ENCODE data around the gene OR10V1. TPM values are rescaled to one million over a fixed set of nuclear protein-coding genes. Genes with fewer than 3 reads are reported as not detected.
"Not testable (repeated sequence)": the region's sequence is repeated elsewhere in the genome, so short reads cannot be mapped to it uniquely, and the experiment has no call there.

The OR10V1 gene
- total RNA-seq, 1 donor from 2014 or later, result not detected

DNA sequence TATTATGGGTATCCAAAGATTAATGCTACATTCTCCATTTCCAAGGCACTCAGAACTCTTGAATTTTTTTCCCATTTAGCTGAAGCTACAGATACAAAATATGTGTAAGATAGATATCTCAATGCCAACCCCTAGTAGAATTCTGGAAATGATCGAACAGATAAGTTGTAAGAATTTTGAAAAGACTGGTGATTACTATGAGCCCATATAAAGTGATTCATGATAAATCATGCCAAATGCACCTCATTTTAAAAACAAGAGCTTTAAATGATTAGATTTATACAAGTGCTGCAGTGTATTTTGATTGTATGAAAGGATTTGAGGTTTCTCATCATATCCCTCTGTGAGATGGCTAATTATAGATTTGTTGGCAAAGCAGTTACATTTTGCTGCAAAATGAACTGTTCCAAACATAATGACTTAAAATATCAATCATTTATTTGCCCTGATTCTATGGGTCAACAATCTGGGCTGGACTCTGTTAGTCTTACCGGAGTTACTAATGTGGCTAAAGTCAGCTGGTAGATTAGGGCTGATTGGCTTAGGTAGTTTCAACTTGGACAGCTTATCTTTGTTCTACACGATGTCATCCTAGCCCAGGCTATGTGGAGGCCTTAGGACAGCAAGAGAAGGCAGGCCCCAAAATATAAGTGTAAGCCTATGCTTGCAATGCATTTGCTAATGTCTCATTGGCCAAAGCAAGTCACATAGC is 3.4 kb downstream of the OR10V1 start:
- ATAC-seq, result no peak
- DNase-seq (ENCODE audit: low spot score), result no peak

DNA sequence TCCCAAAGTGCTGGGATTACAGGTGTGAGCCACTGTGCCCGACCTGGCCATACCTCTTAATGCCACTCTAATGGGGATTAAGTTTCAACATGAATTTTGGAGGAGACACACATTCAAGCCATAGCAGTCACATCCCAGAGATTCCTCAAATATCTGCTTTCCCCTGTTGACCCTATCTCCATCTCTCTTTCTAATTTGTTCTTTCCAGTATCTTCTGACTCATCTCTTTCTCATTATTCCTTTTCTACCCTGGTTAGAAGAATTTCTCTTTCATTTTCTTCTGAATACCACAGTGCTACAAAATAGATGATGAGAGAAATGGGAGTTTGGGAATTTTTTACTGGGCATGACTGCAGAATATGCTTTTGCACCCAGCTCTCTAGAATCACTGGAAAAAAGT is 5.1 kb downstream of the OR10V1 start:
- no peak for DNase-seq (ENCODE audit: low spot score)
- no peak for ATAC-seq

DNA sequence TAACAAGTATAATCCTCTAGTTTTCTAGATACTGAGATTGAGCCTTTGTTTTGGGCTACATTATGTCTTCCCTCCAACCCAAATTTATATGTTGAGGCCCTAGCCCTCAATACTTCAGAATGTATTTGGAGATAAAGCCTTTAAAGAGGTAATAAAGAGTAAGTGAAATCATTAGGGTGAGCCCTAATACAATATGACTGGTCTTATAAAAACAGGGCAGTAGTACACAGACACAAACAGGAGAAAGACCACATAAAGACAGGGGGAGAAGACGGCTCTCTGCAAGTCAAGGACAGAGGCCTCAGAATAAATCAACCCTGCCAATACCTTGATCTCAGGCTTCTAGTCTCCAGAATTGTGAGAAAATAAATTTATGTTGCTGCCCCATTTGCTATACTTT is 6.3 kb downstream of the OR10V1 start:
- ATAC-seq (no peak), DNase-seq (ENCODE audit: low spot score) (no peak)

DNA sequence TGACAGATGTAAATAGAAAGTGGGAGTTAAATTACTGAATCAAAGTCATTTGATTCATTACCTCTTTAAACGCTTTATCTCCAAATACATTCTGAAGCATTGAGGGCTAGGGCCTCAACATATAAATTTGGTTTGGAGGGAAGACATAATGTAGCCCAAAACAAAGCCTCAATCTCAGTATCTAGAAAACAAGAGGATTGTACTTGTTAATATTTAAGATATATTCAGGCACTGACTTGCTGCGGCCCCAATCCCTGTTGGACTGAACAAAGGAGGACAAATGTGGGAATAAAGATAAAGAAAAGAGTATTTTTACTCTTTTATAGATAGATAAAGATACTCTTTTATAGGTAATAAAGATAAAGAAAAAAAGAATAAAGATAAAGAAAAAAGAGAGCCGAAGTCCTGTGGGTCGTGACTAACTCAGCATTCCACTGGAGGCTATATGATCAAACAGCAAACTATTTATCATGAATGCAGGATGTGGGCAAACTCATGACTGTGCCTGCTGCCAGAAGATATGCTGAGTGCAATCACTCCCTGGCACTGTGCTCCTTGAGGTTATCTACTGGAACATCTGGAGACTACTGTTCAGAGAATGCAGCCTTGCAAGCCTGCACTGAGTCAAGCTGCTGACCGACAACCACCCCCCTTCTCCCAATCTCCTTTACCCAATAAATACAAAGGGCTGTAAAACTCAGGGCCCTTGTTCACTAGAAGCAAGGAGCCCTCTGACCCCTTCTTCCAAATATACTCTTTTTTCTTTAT is 6.9 kb downstream of the OR10V1 start:
- ATAC-seq (no peak), DNase-seq (ENCODE audit: low spot score) (no peak)

DNA sequence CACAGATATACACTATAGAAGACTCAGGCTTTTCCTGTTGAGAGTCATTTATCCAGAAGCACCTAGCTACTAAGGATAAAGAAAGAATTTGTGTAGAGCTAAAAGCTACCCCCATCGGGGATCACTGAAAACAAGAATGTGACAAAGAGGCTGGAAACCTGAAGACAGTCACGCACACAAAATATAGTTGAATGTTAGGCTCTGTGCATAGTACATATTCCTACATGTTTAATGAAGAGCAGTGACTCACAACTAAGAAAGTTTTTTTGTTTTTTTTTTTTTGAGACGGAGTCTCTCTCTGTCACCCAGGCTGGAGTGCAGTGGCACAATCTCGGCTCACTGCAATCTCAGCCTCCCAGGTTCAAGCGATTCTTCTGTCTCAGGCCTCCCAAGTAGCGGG is 8.4 kb downstream of the OR10V1 start:
- no peak for ATAC-seq

DNA sequence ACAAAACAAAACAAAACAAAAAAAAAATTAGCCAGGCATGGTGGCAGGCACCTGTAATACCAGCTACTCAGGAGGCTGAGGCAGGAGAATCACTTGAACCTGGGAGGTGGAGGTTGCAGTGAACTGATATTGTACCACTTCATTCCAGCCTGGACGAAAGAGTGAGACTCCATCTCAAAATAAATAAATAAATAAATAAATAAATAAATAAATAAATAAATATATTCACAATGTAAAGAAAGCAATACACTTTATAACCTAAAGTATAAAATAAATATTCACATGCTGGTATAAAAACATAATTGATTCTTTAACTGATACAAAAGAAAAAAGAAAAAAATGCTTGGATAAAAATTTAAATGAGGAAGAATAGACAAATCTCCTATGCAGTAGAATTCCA is 10.1 kb downstream of the OR10V1 start:
- DNase-seq (ENCODE audit: low spot score); ATAC-seq: not testable (repeated sequence)

More for the DNA sequence above, 8.4 kb downstream of the OR10V1 start:
- DNase-seq (ENCODE audit: low spot score), result no peak

DNA sequence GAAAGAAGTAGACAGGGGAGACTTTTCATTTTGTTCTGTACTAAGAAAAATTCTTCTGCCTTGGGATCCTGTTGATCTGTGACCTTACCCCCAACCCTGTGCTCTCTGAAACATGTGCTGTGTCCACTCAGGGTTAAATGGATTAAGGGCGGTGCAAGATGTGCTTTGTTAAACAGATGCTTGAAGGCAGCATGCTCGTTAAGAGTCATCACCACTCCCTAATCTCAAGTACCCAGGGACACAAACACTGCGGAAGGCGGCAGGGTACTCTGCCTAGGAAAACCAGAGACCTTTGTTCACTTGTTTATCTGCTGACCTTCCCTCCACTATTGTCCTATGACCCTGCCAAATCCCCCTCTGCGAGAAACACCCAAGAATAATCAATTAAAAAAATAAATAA is 13.5 kb downstream of the OR10V1 start:
- not testable (repeated sequence) for ATAC-seq; DNase-seq (ENCODE audit: low spot score)

DNA sequence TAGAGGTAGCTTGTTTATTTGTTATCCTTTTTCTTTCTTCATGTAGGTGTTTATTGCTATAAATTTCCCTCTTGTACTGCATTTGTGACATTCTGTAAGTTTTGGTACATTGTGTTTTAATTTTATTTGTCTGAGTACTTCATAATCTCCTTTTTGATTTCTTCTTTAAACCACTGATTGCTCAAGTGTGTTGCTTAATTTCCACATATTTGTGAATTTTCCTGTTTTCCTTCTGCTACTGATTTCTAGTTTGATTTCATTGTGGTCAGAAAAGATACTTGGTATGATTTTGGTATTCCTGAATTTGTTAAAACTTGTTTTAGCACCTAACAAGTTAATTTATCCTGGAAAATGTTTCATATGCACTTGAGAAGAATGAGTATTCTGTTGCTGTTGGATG is 15.1 kb downstream of the OR10V1 start:
- DNase-seq (ENCODE audit: low spot score), result no peak

DNA sequence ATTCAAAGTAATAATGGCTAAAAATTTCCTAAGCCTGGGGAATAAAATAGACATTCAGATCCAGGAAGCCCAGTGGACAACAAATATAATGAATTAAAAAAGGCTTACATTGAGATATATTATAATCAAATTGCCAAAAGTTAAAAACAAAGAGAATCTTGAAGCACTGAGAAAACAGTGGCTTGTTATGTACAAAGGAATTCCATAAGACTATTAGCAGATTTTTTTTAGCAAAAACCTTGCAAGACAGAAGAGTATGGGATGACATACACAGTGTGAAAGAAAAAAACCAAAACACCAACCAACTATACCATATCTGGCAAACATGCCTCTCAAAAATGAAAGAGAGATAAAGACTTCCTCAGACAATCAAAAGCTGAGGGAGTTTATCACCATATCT is 20.7 kb downstream of the OR10V1 start:
- ATAC-seq, result no peak
- no peak for DNase-seq (ENCODE audit: low spot score)

More for the DNA sequence above, 15.1 kb downstream of the OR10V1 start:
- ATAC-seq, result no peak

DNA sequence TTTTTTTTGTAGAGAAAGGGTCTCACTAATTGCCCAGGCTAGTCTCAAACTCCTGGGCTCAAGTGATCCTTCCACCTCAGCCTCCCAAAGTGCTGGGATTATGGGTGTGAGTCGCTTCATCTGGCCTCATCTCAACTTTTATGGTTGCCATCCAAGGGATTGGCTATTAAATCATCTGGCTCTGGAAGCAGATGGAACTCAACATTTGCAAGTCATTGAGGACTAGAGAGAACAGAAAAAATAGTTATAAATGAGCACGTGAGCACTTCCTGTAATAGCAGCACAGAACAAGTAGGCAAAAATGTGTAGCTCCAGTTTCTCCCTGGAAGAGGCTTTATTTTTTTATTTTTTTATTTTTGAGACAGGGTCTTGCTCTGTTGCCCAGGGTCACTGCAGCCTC is 22.5 kb downstream of the OR10V1 start:
- no peak for ATAC-seq

DNA sequence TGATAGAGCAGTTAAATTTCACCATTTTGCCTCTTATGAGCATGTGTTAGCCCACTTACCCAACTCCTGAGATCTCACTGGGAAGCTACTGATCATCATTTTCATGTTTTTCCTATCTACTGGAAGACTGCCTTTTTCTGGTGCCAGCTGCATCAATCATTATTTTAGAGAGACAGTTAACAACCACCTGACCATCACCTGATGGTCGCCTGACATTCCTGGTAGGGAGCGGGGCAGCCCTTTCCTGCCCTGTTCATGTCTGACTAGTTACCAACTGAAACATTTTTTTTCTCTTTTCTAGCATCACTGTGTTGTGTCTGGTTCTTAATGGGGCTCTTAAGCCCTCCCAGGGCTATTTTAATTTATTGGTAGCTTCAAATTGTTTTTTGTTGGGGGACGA is 24.6 kb downstream of the OR10V1 start:
- ATAC-seq (no peak), DNase-seq (ENCODE audit: low spot score) (no peak)

More for the DNA sequence above, 22.5 kb downstream of the OR10V1 start:
- no peak for DNase-seq (ENCODE audit: low spot score)

DNA sequence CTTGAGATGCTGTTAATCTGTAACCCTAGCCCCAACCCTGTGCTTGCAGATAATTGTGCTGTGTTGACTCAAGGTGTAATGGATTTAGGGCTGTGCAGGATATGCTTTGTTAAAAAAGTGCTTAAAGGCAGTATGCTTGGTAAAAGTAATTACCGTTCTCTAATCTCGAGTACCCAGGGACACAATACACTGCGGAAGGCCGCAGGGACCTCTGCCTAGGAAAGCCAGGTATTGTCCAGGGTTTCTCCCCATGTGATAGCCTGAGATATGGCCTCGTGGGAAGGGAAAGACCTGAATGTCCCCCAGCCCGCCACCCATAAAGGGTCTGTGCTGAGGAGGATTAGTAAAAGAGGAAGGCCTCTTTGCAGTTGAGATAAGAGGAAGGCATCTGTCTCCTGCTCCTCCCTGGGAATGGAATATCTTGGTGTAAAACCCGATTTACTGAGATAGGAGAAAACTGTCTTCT is 32.4 kb downstream of the OR10V1 start:
- ATAC-seq; DNase-seq (ENCODE audit: low spot score): not testable (repeated sequence)

DNA sequence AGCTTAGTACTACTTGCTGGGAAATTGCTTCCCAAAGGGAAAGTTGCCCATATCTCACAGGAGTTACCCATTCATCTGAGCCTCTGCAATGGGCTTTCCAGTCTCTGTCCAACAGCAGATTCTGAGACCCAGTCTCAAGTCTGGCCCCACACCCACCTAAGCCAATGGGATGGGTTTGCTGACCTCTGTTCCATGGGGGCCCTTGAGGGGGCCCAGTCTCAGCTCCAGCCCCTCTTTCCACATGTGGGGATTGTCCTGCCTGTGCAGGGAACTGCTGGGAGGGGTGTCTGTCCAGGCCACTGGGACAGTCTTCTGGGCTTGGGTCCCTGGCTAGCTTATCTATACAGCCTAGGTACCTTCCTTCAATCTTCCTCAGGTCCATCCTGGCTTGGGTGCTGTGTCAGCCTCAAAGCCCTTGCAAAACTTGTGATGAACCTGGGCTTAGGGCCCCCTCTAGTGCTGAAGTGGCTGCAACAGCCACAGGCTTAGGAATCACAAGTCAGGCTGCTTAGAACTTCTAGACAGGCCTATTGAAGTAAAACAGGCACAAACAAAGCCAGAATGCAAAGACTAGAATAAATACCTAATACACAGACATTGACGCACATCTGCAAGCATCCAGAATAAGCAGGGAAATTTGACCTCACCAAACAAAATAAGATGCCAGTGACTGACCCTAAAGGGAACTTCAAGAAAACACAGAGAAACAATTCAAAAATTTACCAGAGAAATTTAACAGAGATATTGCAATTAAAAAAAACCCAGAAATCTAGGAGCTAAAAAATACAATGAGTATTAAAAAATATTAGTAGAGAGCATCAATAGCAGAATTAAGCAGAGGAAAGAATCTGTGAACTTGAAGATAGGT is 33.1 kb downstream of the OR10V1 start:
- ATAC-seq, result peak; percentile 100
- peak; percentile 75 for DNase-seq (ENCODE audit: low spot score)

DNA sequence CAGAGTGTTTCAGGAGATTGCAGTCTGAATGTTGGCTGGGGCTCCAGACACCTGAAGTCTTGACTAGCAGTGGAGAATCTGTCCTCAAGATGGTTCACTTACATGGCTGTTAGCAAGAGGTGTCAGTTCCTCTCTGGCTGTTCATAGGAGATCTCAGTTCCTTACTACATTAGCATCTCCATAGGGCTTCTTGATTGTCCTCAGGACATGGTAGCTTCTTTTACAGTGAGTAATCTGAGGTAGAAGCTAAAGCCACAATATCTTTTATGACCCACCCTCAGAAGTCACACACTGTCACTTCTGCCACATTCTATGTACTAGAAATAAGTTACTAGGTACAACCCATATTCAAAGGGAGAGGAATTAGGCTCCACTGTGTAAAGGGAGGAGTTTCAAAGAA is 34.3 kb downstream of the OR10V1 start:
- DNase-seq (ENCODE audit: low spot score) (no peak), ATAC-seq (no peak)

DNA sequence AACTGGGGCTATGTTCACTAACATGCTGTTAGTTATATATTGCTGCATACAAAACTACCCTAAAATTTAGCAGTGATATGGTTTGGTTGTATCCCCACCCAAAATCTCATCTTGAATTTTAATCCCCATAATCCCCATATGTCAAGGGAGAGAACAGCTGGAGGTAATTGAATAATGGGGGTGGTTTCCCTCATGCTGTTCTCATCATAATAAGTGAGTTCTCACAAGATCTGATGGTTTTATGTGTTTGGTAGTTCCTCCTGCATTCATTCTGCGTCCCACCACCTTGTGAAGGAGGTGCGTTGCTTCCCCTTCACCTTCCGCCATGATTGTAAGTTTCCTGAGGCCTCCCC is 34.9 kb downstream of the OR10V1 start:
- DNase-seq (ENCODE audit: low spot score), result no peak
- ATAC-seq, result no peak

DNA sequence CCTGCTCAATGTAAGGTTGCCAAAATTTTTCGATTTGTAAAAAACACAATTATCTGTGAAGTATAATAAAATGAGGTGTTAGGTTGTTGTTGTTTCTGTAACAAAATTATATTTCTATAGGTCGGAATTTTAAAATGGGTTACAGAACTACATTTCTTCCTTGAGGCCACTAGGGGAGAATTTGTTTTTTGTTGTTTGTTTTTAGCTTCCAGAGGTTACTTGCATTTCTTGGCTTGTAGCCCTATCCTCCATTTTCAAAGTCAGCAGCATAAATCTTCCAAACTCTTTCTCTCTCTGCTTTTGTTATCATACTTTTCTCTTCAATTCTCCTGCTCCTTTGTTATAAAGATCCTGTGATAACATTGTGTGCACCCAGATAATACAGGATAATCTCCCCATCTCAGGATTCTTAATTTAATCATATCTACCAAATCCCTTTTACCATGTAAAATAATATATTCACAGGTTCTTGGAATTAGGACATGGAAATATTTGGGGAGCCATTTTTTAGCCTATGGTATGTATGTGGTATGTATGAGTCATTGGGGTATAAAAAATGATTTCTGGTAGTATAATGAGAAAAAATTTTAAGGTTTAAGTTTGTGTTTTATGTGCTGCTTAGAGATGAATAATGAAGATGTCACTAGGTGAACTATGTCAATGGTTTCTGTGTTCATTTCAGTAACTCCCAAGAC is 35.4 kb downstream of the OR10V1 start:
- ATAC-seq (no peak), DNase-seq (ENCODE audit: low spot score) (no peak)

DNA sequence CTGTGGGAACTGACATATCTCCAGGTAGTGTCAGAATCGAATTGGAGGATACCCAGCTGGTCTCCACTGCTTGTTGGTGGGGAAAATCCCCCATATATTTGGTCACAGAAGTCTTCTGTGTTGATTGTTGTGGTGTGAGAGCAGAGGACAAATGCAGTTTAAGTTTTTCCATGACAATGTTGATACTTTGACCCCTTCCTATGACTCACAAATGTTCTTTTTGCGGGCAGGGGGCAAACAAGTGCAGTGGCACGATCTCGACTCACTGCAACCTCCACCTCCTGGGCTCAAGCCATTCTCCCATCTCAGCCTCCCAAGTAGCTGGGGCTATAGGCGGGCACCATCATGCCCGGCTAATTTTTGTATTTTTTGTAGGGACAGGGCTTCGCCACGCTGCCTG is 37.4 kb downstream of the OR10V1 start:
- DNase-seq (ENCODE audit: low spot score) (no peak), ATAC-seq (no peak)

DNA sequence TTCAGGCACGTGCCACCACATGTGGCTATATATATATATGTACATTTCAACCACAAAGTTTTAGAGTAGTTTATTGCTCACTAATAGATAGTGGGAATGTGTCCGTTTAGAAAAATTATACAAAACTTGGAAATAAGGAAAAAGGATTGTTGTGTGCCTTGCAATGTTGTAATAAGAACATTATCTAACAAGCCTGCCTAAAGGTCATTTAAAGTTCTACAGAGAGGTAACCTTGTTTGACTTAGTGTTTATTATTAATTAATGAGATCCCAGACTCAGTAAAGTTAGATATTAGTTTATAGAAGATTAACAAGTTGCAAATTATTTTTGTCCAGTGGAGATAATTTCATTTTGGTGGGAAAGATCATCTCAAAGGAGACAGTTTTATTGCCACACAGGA is 39.4 kb downstream of the OR10V1 start:
- DNase-seq (ENCODE audit: low spot score), result no peak
- ATAC-seq, result peak; percentile 50

DNA sequence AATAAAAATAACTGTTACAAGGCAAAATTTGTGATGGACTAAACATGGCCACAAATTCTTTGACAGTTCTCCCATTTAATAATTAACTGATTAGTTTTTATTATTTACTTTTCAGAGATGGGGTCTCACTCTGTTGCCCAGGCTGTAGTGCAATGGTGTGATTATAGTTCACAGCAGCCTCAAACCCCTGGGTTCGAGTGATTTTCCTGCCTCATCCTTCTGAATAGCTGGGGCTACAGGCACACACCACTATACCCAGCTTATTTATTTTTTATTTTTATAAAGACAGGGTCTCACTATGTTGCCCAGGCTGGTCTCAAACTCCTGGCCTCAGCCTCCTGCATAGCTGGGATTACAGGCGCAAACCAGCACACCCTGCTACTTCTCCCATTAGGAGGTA is 40.4 kb downstream of the OR10V1 start:
- no peak for DNase-seq (ENCODE audit: low spot score)
- no peak for ATAC-seq

DNA sequence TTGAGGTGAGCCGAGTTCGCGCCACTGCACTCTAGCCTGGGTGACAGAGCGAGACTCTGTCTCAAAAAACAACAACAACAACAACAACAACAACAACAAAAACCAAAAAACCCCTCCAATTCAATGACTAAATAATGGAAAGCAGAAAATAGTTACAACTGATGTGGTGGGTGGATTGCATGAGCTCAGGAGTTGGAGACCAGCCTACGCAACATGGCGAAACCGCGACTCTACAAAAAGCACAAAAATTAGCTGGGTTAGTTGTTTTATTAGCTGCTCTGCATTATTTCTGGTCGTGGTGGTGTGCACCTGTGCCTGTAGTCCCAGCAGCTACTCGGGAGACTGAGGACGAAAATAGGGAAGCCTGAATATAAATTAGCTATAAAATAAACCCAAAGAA is 42.2 kb downstream of the OR10V1 start:
- DNase-seq (ENCODE audit: low spot score) (no peak), ATAC-seq (no peak)

DNA sequence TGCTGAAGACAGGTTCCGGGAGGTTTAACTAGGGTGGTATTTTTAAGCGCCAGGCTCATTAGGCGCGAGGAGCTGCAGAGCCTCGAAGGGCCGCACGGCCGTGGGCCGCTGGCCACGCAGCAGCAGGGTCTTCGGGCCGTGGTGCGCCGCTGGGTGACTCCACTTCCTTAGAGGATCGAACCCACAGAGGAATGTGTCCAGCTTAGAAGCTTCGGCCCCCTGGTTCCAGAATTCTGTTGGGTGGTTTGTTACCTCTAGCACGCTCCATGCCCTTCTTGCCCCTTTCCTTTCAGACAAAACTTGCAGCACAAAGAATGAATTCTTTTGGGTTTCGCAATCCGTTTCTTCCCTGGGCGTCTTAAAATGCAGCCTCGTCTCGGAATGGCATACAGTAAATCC is 44.0 kb downstream of the OR10V1 start:
- DNase-seq (ENCODE audit: low spot score) (no peak), ATAC-seq (peak; percentile 24)
